HG02571 (cell line): ENCODE results near the gene CEP57L1.

ENCODE experiments used
- ATAC-seq: cut with Tn5 transposase; IDR thresholded peaks from one replicate; pipeline ENCODE4 v1.9.1; 2021; ENCODE audit warnings: mild to moderate bottlenecking, moderate library complexity; ENCODE audit not compliant: unreplicated experiment

The CEP57L1 gene

DNA sequence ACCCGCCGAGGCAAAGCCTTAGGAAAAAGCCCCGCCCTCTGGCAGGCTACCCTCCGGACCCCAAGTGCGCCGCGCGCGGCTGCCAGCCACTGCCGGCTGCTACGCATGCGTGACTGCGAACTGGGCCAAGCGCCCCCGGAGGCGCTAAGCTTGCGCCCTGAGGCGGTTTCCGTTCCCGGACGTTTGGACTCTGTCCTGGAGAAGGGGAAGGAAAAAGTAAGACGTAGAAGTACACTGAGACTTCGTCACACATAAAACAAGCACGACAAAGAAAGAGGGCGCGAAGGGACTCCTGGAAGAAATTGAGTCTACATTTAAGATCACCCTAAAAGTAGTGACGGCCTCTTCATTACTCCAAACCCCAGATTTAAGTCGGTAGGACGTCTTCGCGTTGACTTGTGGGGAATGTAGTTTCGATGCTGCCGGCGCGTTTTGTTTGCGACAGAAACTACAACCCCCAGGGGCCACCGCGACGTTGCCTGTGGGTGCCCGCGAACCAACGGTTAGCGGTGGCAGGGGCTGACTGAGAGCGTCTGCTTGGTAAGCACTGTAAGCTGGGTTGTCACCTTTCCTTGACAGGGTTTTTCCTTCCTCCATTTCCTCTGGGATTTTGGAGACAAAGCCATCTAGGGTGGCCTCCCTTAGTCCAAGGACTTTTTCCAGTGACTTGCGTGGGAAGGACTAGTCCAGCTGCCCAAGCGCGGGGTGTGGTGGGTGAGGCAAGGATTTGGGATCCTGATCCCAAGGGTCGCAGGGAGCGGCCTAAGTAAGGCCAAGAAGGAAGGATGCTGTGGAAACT, at the start of gene CEP57L1:
CEP57L1 (plus strand) TSS at position 472 of the 799 bp plus-strand sequence. CDS start 49,715 bp downstream, outside the sequence.
- ATAC-seq, result peak; percentile 67

DNA sequence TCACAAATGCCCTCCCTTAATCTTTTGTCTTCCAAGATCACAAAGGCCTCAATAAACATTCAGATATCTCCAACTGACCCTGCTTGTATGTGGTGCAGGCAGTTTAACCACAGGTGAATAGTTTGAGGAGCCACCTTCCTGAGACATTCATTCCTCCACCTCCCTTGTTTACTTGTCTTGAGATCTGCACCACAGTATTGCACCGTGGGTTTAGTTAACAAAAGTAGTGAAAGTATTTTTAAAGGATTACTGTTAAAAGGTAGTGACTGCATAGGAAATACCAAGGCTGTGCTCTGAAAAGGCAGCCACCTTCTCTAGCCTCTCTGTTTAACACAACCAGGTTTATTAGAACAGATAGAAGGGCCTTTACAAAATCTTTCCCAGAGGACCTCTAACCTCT, 47.1 kb upstream of the CEP57L1 start:
- ATAC-seq, result no peak

DNA sequence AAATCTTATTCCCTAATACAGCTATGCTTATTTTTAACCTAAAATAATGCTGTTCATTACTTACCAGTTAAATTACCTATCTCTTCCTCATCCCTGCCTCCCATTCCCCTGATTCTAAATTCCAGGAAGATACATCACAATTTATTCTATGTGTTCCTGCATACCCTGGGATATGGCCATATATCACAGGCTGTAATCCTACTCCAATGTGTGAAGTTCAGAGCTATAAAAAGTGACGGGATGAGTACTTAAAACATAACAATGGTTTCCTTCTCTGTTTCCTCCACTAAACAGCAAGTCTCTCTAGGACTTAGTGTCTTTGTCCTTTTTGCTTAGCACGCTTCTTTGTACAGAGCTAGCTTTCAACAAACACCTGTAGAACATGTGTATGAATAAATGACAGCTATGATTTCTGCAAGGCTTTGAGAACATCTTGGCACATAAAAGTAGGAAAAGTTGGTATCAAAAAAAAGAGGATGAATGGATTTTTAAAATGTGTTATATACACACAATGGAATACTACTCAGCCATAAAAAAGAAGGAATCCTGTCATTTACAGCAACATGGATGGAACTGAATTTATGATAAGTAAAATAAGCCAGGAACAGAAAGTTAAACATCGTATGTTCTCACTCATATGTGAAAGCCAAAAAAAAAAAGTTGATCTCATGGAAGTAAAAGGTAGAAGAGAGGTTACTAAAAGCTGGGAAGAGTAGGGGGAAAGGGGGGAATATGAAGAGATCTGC, 46.5 kb upstream of the CEP57L1 start:
- ATAC-seq, result no peak

DNA sequence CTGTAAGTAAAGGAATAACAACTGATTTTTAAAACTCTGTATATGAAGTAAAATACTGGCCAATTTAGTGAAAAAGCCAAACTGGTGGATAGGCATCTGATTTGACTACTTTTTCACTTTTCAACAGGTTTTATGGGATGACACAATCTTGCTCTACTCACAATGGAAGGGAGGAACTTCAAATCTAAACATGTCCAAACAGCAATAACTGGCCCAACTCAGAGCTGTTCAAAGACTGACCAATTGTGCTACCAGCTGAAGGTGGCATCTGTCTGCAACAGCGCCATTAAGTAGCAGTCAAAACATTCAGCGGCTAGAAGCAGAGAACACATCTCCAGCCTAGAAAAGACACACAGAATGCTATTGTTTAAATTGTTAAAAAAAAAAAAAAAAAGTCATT, 45.3 kb upstream of the CEP57L1 start:
- ATAC-seq, result no peak

DNA sequence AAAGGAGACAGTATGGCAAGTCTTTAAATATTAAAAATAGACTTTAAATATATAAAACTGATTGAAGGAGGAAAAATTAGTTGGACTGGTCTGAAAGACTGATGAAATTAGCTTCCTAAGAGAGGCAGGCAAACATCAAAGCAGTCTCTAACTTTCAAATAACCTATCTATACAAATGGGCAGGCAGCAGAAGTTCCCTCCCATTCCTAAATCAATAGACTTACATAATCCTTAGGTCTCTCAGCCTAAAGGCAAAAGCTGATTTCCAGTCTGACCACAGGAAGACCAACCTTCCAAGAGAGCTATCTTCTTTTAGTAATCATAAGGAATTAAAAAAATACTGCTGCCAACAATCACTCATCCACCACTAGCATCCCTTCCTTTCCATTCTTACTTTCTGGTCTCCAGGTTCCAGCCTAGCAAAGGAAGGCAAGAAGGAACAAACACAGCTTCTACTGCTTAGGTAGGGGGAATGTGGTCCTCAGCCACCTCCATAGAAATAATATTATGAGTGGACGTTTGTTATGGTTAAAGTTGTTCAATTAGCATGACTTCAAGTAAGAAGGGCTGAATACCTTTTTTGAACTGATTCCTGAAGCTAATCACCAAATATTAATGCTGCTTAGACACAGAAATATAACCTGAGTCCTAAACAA, 44.7 kb upstream of the CEP57L1 start:
- no peak for ATAC-seq

DNA sequence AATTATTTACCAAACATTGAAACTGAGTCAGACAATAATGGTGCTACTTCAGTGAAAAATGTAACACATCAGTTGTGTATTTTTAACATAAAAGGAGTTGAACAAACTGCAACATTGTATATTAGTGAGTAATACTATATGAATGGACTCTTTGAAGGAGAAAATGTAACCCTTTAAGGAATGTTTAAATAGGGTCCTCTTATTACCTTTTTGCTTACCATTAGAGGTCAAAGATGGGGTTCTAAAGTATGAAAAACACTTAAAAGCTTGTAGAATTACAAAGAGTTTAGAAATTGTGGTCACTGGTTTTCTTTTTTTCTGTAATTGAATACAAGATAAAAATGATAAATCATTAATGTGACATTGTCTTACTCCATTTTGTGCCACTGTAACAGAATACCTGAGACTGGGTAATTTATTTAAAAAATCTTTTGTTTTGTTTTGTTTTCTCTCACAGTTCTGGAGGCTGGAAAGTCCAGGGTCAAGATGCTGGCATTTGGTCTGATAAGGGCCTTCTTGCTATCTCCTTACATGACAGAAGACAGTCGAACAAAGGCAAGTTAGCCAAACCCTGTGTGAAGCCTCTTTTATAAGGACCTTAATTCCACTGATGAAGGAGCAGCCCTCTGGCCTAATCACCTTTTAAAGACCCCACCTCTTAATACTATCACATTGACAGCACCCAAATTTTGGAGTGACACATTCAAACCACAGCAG, 43.8 kb upstream of the CEP57L1 start:
- no peak for ATAC-seq

DNA sequence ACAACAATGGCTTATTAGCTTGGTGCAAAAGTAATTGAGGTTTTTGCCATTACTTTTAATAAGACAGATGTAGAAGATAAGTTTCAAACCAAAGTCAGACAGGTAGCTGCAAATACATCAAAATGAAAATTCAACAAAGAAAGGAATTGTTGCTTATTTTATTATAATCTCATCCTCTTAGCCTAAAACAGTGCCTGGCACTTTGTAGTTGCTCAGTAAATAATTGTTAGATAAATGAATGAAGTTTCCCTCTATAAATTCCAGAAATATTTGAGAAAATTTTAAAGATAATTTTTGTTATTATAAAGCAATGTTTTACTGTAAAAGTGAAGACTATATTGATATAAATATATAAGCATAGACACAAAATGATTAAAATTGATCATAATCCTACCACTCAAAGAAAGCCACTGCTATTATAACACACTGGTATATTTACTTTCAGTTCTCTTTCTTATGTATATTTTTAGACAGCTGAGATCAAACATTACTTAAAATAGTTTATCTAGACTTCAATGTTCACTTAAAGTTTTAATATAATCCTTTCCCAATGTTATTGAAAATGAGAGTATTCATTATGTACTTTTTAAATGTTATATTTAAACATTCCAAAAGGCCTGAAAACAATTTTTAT, 43.2 kb upstream of the CEP57L1 start:
- ATAC-seq, result no peak

DNA sequence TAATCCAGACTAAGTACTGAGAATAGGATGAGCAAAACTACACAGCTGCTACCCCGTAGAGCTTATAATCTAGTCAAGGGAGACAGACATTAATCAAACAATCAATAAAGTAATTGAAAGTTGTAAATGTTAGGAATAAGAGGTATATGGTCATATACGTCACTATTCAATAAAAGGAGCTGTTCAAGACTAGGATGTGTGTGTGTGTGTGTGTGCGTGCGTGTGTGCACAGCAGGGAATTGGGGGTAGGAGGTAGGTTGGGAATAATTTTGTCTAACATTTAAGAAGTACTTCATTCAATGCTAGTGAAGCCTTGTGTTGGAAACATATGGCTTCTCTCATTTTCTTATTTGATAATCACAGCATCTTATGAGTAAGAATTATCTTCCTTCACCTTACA, 42.5 kb upstream of the CEP57L1 start:
- ATAC-seq, result no peak

DNA sequence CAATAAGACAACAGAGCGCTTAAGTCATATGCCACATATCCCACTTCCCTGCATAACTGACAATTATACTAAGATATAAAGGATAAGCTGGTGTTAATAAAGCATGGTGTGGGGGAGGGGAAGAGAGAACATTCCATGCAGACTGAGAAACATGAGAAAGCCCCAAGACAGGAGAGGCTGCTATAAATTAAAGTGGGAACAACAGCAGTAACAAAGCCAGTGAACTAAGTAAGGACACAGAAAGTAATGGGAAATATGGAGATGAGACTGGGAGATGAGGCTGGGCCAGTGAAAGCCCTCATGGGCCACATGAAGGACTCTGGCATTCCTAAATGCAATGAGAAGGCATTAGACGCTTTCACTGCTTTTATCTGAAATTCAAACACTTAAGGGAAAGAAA, 42.0 kb upstream of the CEP57L1 start:
- ATAC-seq, result no peak

DNA sequence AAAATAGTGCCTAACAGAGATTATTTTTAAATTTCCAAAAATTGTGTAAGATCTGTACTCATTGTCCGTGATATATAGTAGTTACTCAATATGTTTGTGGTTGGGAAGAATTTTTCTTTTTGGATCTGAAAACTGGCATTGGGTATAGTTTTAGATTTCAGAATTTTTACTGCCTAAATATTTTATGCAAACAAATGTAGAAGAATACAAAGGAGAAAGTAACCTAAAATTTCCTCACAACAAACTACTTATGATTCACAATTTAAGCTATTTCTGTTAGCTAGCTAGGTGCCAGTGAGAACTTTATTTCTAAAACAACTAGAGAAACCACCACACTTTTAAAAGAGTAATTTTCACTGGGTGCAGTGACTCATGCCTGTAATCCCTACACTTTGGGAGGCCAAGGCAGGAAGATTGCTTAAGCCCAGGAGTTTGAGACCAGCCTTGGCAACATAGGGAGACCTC, 39.5 kb upstream of the CEP57L1 start:
- no peak for ATAC-seq

DNA sequence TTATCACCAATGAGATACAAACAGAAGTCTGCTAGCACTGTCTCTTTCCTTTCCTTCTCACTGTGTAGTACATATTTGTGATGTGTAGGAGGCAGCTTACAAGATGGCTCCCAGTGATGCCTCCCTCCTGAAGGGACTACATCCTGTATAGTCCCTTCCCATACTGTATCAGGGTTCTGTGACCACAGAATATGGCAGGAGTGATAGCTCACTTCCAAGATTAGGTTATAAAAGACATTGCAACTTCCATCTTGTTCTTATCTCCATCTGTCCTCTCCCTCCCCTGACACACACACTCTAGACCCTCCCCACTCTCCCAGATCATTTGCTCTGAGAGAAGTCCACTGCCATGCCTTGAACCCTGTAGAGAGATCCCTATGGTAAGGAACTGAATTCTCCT, 38.6 kb upstream of the CEP57L1 start:
- no peak for ATAC-seq

DNA sequence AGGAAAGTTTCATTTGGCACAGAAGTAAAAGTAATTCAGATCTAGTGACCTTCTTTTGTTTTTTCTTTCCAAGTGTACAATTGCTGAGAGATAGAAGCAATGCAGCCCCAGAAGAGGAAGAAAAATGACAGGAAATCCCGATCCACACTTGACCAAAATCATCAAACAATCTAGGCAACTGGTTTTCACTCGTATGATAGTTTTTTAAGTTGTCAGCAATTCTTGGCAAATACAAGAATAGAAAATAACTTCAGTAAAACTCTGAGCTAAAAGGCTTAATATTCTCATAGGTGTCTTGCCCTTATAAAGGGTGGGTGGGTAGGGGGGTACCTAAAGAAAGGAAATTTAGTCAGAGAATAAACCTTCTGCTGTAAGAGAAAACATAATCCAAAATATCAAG, 36.7 kb upstream of the CEP57L1 start:
- no peak for ATAC-seq

DNA sequence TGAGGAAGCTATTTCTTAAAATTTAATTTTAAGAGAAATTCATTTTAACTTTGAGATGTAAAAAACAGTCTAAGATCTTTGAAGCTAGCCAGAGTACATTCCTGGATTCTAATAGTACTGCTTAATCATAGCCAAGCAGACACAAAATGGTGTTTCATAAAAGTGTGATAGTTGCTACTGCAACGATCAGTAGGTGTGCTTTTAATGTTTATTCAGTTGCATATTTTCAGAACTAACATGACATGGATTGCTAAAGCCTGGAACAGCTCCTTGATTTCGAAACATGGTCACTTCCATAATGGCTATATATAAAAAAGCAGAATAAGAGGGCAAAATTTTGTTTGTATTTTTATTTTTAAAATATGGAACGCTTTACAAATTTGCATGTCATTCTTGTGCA, 36.2 kb upstream of the CEP57L1 start:
- ATAC-seq, result no peak

DNA sequence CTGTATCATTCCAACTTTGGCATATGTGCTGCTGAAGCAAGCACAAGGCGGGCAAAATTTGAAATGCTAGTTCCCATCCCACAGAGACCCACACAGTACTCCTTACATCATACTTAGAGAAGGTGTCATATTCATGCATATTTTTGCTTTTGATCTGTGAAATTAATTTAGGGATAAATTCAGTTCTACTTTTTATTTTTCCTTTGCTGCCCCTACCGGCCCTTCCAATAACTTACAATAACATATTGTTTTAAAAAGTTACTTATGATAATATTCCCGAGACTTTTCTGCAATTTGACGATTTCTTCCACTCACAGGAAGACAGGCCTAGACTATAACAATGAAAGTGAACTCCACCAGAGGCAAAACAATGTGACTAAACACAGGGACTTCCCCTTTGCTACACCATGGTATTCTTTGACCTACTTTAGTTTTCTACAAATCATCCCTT, 35.7 kb upstream of the CEP57L1 start:
- no peak for ATAC-seq

DNA sequence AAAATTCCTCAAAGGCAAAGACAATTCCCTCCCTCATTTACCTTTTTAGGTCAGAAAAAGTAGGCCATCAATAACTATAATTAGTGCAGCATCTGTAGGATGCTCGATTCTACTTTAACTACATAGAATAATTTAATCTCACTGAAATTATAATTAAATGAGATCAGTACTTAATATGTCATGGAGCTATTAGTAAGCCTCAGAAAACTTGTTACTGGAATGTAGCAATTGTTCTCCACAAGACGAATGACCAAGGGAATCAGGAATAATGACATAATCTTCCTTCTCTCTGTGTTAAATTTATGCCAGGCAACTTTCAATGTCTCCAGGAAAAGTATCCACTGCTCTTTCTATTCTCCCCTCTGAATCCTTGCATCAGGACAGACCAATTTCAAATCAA, 34.7 kb upstream of the CEP57L1 start:
- ATAC-seq, result no peak

DNA sequence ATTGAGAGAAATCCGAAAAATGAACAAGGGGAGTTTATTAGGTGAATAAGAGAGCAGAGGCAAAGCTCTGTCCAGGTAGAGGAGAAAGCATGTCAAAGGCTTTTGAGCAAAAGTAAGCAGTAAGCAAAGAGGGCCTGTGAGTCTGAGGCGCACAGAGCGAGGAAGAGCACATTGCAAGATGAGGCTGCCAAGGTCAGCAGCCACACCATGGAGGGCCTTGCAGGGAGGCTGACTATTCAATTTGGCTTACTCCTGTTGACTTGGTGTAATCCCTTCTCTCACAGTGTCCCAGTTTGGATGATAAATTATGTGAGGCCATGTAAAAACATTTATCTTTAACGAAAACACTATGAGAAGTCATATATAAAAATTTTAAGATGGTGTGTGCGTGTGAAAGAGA, 33.1 kb upstream of the CEP57L1 start:
- no peak for ATAC-seq

DNA sequence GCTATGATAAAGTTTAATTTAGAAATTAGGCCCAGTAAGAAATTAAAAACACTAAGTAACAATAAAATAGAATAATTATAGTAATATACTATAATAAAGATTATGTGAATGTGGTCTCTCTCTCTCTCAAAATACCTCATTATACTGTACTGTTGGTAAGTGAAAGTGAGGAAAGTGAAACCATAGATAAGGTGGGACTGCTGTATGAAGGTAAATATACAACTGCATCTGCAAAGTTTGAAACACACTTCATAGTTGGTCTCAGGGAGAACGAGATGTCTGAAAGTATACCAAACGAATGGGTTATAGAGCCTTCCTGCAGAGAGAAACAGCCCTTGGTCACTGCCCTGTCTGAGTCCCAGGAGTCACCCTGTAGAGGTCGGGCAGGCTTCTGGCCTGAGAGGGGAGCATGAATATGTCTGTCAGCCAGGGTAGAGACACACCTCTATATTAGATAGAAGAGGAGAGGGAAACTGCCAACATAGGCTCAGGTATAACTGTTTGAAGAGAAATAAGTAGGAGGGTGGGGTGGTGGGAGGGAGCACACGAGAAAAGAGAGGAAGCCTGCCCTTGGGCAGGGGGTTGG, 32.4 kb upstream of the CEP57L1 start:
- ATAC-seq, result no peak

DNA sequence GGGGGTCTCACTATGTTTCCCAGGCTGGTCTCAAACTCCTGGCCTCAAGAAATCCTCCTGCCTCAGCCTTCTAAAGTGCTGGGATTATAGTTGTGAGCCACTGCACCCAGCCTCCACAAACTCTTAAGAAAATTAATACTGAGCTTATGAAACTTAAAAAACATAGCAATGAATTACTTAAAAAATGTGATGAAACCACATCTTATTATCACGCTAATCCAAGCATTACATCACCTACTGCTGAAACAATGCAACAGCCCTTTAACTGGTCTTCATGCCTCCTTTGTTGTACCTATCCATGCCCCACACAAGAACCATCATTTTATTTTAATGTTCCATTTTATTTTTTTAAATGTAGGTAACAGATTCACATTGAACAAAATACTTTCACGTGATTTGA, 25.6 kb upstream of the CEP57L1 start:
- ATAC-seq, result no peak

DNA sequence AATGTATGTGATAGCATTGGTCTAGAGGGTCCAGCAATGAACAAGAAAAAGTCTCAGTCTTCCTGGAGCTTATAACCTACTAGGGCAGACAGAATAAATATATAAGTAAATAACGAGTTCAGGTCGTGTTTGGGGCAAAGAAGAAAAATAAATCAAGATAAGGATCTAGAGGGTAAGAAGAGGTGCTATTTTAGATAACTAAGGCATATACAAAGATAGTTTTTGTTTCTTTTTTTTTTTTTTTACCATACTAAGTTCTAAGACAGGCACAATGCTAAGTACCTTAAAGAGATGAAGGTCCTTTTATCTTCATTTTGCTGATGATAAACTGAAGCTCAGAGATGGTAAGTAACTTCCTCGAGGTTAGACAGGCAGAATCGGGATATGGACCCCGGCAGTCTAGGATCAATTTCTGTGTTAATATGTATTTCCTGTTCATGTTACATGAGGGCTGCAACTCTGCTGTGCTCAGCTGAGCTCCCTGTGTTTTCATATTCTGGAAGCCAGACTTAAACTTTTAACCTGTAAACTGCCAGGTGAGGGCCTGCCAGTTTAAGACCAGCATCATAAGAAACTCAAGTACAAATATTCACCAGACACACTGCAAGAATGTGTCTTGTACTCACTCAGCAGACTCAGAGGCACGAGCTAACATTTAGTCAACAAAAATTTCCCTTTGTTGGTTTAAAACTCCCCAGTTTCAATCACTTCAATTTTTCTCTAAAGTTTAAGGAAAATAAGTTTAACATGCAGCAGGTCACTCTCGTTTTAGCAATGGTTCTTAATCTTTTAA, 24.0 kb upstream of the CEP57L1 start:
- ATAC-seq, result no peak
